GM12873 (cell line): ENCODE results near the gene MYLK4.

Source experiments
- TF ChIP-seq, protein P1 (sequence below): IDR thresholded peaks from 2 replicates; pipeline ENCODE4 v1.5.1; 2012; ENCODE audit warnings: low read depth, mild to moderate bottlenecking, moderate library complexity, low read length, control low read depth; ENCODE audit not compliant: insufficient read depth; ENCODE audit errors: missing control alignments

Gene MYLK4

DNA sequence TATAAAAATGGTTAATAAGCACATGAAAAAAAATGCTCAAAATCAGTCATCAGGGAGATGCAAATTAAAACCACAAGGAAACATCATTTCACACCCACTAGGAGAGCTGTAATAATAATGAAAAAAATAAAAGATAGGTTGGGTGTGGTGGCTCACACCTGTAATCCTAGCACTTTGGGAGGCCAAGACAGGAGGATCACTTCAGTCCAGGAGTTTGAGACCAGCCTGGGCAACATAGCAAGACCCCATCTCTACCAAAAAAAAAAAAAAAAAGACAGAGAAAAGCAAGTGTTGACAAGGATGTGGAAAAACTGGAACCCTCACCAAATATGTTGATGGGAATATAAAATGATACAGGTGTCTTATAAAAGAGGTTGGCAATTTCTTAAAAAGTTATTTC, 3.0 kb upstream of the MYLK4 start:
- TF ChIP-seq, protein P1, sequence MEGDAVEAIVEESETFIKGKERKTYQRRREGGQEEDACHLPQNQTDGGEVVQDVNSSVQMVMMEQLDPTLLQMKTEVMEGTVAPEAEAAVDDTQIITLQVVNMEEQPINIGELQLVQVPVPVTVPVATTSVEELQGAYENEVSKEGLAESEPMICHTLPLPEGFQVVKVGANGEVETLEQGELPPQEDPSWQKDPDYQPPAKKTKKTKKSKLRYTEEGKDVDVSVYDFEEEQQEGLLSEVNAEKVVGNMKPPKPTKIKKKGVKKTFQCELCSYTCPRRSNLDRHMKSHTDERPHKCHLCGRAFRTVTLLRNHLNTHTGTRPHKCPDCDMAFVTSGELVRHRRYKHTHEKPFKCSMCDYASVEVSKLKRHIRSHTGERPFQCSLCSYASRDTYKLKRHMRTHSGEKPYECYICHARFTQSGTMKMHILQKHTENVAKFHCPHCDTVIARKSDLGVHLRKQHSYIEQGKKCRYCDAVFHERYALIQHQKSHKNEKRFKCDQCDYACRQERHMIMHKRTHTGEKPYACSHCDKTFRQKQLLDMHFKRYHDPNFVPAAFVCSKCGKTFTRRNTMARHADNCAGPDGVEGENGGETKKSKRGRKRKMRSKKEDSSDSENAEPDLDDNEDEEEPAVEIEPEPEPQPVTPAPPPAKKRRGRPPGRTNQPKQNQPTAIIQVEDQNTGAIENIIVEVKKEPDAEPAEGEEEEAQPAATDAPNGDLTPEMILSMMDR, result no peak

DNA sequence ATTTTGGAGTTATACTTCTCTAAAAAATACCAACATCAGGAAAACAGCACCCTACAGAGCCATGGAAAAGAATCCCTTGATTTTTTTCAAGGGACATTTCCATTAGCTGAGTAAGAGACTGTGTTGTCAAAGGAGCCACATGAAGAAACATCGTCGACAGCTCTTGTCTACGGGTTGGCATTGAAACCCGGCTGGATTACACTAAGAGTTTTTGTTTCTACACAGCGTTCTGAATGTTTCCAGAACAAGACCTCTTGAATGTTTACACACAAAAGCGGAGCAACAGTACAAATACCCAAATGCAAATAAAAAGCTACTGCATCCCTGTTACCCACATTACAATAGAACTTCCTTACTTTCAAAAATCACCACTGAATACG, 2.4 kb upstream of the MYLK4 start:
- TF ChIP-seq, protein P1, result no peak

DNA sequence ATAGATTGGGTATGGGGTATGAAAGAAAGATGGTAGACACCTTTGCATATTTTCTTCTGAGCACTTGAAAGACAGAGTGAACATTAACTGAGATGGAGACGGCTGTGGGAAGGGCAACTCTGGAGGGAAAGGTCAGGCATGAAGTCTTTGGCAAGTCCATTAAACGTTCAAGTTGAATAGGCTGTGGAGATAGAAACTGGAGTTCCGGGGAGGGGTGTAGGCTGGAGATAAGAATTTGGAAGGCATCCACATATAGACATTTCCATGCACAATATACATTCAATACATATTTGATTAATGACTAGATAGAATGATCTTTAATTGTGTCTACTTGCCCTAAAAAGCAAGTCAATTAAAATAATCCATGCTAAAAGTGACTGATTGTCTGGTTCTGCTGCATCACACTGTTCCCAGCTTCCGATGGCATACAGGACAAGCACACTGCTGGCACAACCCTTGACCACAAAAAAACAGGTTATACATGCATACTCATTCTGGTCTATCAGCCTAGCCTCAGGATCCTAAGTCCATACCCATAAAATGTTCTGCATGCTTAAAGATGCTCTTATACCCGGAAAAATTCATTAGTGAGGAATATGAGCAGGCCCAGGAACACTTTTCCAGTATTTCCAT, 1.9 kb upstream of the MYLK4 start:
- TF ChIP-seq, protein P1, result no peak

DNA sequence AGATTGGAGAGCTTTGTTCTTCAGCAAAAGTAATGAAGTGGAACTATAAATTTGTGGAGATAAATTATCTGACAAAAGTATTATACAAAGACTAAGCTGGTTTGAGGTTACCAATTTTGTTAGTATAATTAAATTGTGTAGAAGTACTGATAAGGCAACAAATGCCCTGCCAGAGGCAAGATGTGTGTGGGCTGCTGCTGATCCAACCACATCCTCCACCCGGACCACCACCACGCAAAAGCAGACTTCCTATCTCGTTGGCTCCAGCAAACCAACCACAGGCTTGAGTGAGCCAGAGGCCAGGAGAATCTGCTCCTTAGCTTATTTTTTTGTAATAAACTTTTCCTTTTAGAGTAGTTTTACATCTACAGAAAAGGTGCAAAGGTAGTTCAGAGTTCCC, 1.1 kb upstream of the MYLK4 start:
- TF ChIP-seq, protein P1, result no peak

DNA sequence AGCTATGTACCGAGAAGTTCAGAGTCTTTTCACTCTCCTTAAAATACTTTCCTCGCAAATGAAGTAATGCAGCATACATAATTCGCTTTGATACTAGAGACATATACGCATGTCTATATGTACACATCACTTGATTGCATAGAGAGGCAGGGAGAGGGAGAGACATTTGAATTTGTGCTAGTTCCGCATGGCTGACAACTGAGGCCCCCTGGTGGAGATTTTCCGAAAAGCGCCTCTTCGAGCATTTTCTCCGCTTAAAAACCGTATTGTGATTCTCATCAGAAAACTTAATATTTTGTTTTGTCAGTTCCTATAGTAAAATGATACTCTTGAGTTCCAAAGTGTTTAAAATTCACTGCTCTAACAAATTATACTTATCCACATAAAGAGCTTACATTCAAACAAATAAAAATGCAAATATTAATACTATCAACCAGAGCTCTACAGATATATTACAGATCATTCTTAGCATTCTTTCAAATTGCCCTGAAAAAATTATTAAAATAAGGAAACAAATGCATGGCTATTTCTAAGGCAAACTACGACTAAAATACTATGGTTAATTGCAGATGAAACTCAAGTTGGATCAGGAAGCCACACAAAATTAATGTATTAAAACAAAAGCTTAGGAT, 637 bp downstream of the MYLK4 start:
- TF ChIP-seq, protein P1, result peak; percentile 84

DNA sequence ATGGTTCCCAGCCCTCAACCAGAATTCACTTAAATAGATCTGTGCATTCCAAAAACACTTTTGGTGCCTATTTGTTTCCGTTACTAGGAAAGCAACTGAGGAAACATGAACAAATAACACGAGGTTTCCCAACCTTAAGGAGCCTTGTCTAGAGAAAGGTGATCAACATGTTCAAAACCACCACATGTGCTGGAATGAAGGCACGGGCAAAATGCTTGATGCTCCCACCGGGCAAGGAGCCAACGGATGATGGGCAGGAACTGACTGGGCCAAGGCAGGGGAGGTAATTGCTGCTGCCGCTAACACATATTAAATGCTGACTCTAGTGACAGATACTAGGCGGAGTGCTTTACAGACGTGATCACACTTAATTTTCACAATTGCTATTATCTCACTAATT, 2.5 kb downstream of the MYLK4 start:
- TF ChIP-seq, protein P1, result no peak

DNA sequence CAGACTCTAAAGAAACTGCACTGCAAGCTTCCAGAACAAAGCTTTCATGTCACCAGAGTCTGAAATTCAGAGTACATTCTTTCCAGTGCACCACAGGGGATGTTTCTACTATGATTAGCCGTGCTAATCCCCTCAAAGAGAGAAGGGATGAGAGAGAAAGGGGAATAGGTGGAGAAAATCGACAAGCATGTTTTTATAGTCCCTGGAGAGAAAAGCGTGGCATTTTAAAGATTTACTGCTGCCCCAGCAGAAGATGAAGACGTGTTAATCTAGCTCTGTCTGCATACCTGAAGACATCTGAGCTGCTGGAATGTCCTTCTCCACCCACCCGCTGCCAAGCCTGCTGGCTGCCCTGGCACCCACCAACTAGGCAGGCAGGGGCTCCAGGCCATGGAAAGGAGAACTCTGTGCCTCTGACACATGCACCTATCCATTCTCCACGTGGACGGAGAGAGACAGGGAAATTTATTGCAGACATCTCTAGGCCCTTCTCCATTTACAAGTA, 4.1 kb downstream of the MYLK4 start:
- TF ChIP-seq, protein P1, result no peak
